ENCODE results near the gene ZNF367.

- TF ChIP-seq CSRNP3 (CRISPR knock-in tag; IDR thresholded peaks at IDR 0.05) (no peak), ZFP3 (CRISPR knock-in tag; IDR thresholded peaks at IDR 0.05) (no peak), POU6F1 (CRISPR knock-in tag; IDR thresholded peaks at IDR 0.05; ENCODE audit: borderline replicate concordance, low read depth) (no peak), PATZ1 (CRISPR knock-in tag; IDR thresholded peaks at IDR 0.05; ENCODE audit: borderline replicate concordance) (no peak), ARNTL (CRISPR knock-in tag; IDR thresholded peaks at IDR 0.05; ENCODE audit: borderline replicate concordance, low read depth) (no peak), ZFP30 (CRISPR knock-in tag; IDR thresholded peaks at IDR 0.05) (no peak), TCF4 (CRISPR knock-in tag; IDR thresholded peaks at IDR 0.05; ENCODE audit: borderline replicate concordance) (no peak)
These were observed 67.3 kb downstream of the ZNF367 start for GRCh38 chr9:96350866-96351265.

All from SK-N-SH treated with all-trans-retinoic acid at 6 μM for 48 hours (cell line).